PC-3 (cell line): Measurements from ENCODE around the gene LRRC45. TPM values are rescaled to one million over a fixed set of nuclear protein-coding genes. Genes with fewer than 3 reads are reported as not detected.
A peak's percentile ranks its signal among the peaks of the same experiment; 100 is the strongest.

Experiments used
- ATAC-seq: fragments of 200-7000 bp; cut with Tn5 transposase; 2 replicates; pipeline ENCODE4 v1.9.1; 2020; ENCODE audit warnings: mild to moderate bottlenecking, moderate library complexity
- BruUV-seq: library from RNA; stranded (reverse); fragments of 400-500 nt; replicated peaks from 2 replicates; lab custom pipeline; 2021; lab: Mats Ljungman, UMichigan
- CTCF ChIA-PET: fragments of 300-600 bp; sonication (Branson Sonifier 250); formaldehyde crosslinking; loops from one replicate; lab custom pipeline; 2022; ENCODE audit warnings: antibody characterized with exemption; lab: Charles Lee
- POLR2A ChIA-PET: fragments of 300-600 bp; sonication (Branson Sonifier 250); formaldehyde crosslinking; loops from one replicate; lab custom pipeline; 2022; ENCODE audit warnings: antibody characterized with exemption; ENCODE audit not compliant: unreplicated experiment; lab: Charles Lee
- DNase-seq: peaks from one replicate; pipeline ENCODE4 v3.0.0-alpha.2; 2015
- H2AFZ ChIP-seq: fragments of 300-600 bp; sonication (generic); 2 replicates; pipeline ENCODE4 v1.6.0; 2016; ENCODE audit warnings: antibody characterized with exemption, low read length
- H3F3A ChIP-seq: fragments of 300-600 bp; sonication (generic); one replicate; pipeline ENCODE4 v1.6.0; 2017; ENCODE audit warnings: antibody characterized with exemption, low read length, control low read depth, mild to moderate bottlenecking; ENCODE audit not compliant: unreplicated experiment
- H3K27ac ChIP-seq: fragments of 300-600 bp; sonication (generic); 2 replicates; pipeline ENCODE4 v1.5.1; 2016; ENCODE audit warnings: mild to moderate bottlenecking, low read length
- H3K27me3 ChIP-seq: fragments of 300-600 bp; sonication (generic); 2 replicates; pipeline ENCODE4 v1.6.1; 2016; ENCODE audit warnings: low read length, mixed read lengths
- H3K36me3 ChIP-seq: fragments of 300-600 bp; sonication (generic); 2 replicates; pipeline ENCODE4 v1.6.1; 2016; ENCODE audit warnings: low read depth, mixed run types, low read length, mixed read lengths
- H3K4me1 ChIP-seq: fragments of 300-600 bp; sonication (generic); 2 replicates; pipeline ENCODE4 v1.5.1; 2016; ENCODE audit warnings: low read length; ENCODE audit not compliant: insufficient read depth
- H3K4me2 ChIP-seq: fragments of 300-600 bp; sonication (generic); 2 replicates; pipeline ENCODE4 v1.6.0; 2016; ENCODE audit warnings: low read length
- H3K4me3 ChIP-seq: fragments of 300-600 bp; sonication (generic); 2 replicates; pipeline ENCODE4 v1.5.1; 2016; ENCODE audit warnings: mild to moderate bottlenecking, low read length, mixed read lengths
- H3K79me2 ChIP-seq: fragments of 300-600 bp; sonication (generic); 2 replicates; pipeline ENCODE4 v1.6.1; 2017; ENCODE audit warnings: low read length, mixed read lengths
- H3K9ac ChIP-seq: fragments of 300-600 bp; sonication (generic); 2 replicates; pipeline ENCODE4 v1.6.0; 2016; ENCODE audit warnings: mild to moderate bottlenecking, low read length
- H3K9me2 ChIP-seq: fragments of 300-600 bp; sonication (generic); replicated peaks from 2 replicates; pipeline ENCODE4 v1.6.1; 2016; ENCODE audit warnings: mixed run types, low read length, mixed read lengths
- H3K9me3 ChIP-seq: fragments of 300-600 bp; sonication (generic); 2 replicates; pipeline ENCODE4 v1.6.1; 2016; ENCODE audit warnings: low read length, mixed read lengths
- H4K20me1 ChIP-seq: fragments of 300-600 bp; sonication (generic); 2 replicates; pipeline ENCODE4 v1.6.1; 2016; ENCODE audit warnings: low read length, mixed read lengths
- CTCF ChIP-seq: fragments of 300-600 bp; sonication (generic); conservative IDR thresholded peaks from 2 replicates; pipeline ENCODE4 v1.5.1; 2017; ENCODE audit warnings: antibody characterized with exemption, low read depth, mild to moderate bottlenecking, low read length
- EZH2 ChIP-seq: fragments of 300-600 bp; sonication (generic); IDR thresholded peaks from one replicate; pipeline ENCODE4 v1.6.1; 2017; ENCODE audit warnings: antibody characterized with exemption, mild to moderate bottlenecking, low read length; ENCODE audit not compliant: unreplicated experiment
- EZH2phosphoT487 ChIP-seq: fragments of 300-600 bp; sonication (generic); IDR thresholded peaks from 2 replicates; pipeline ENCODE4 v1.6.1; 2018; ENCODE audit warnings: mild to moderate bottlenecking, antibody characterized with exemption, low read length, borderline replicate concordance
- intact Hi-C: fragments of 100-400 bp; cut with micrococcal nuclease; formaldehyde crosslinking; loops from 2 replicates; pipeline ENCODE4 v1.9.0; 2023
- total RNA-seq: library from RNA; depleted of rRNA; stranded (reverse); fragments of >200 nt; gene quantifications from 2 replicates; pipeline ENCODE4 v1.2.3, GENCODE V29; 2014

LRRC45 gene
- total RNA-seq, 1 experiment from 2014 or later: 71.5 TPM

DNA sequence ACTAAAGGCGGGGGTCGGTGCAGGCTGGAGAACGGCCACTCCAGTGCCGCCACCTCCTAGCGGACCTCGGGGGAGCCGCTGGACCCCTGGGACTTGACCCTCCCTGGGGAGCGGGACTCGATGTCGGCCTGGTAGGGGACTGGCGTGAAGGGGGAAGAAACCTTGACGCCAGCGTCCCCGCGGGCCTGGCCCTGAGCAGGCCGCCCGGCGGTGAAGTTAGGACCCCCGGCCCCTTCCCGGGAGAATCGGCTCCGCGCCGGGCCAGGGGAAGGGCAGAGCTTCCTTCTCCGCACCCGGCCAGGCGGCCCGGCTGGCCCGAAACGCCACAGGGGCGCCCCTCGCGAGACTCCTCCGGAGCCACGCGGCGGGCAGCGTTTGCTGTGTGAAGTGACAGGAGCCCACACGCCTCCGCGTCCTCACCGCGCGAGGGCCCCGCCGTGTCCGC, 42.1 kb downstream of the LRRC45 start:
- Histone ChIP-seq H3K27ac (peak overlapping the region; percentile 20), H3K79me2 (peaks cover 29% of the 10 kb centered on the region), H3K36me3 (peaks cover 20% of the 10 kb centered on the region), H3K27me3 (no peaks in the 10 kb centered on the region), H4K20me1 (no peaks in the 10 kb centered on the region), H3K9ac (peak overlapping the region; percentile 99), H3K9me2 (no peaks in the 10 kb centered on the region), H3K4me2 (peak overlapping the region; percentile 99), H3K4me1 (peaks cover 17% of the 10 kb centered on the region), H3K9me3 (no peaks in the 10 kb centered on the region), H3F3A (no peaks in the 10 kb centered on the region), H2AFZ (no peak overlapping the region), H3K4me3 (peak overlapping the region; percentile 94)
- ATAC-seq (peak; percentile 43), DNase-seq (no peak)
- intact Hi-C loops: no loop called here
- BruUV-seq: no TSS peak
- POLR2A ChIA-PET: interaction anchor here (0.5 to 0.7 kb wide), 3 partner anchors 13 to 137 kb away, joined by 3 to 5 read pairs (median 4); partner anchors contain the start of genes DCXR, GPS1 and RFNG
- TF ChIP-seq EZH2phosphoT487 (no peak), EZH2 (no peak), CTCF (no peak)
- CTCF ChIA-PET: interaction anchor here (0.5 to 1.1 kb wide), 2 partner anchors 14 to 27 kb away, joined by 3 read pairs; partner anchors contain the start of gene DCXR

GRCh38 chr17:82065638-82066303, 42.7 kb downstream of the LRRC45 start, which contains the start of gene DUS1L:
Gene DUS1L, minus strand, starts transcription at chr17:82065804. Its CDS starts 745 bp downstream, at chr17:82065059.
- Histone ChIP-seq H3K4me2 (peak within 1 kb of the TSS; percentile 99), H3K9me3 (no peaks in the 10 kb centered on the region), H3K27ac (peak within 1 kb of the TSS; percentile 20), H3K9me2 (no peaks in the 10 kb centered on the region), H3K27me3 (no peaks in the 10 kb centered on the region), H3F3A (no peaks in the 10 kb centered on the region), H2AFZ (peak within 1 kb of the TSS; percentile 96), H3K4me3 (peak within 1 kb of the TSS; percentile 94), H3K9ac (peak within 1 kb of the TSS; percentile 99), H4K20me1 (no peaks in the 10 kb centered on the region), H3K79me2 (peaks cover 29% of the 10 kb centered on the region), H3K36me3 (peaks cover 17% of the 10 kb centered on the region), H3K4me1 (peaks cover 17% of the 10 kb centered on the region)
- CTCF ChIA-PET: interaction anchor here (0.5 to 1.1 kb wide), 2 partner anchors 15 to 28 kb away, joined by 3 read pairs; partner anchors contain the start of gene DCXR
- BruUV-seq: TSS peak; percentile 82
- DNase-seq (peak; percentile 51), ATAC-seq (peak; percentile 66)
- no peak for TF ChIP-seq EZH2
- POLR2A ChIA-PET: interaction anchor here (0.7 kb wide), 1 partner anchor 28 kb away, joined by 4 read pairs; the partner anchor contains the start of gene DCXR
- intact Hi-C loops: no loop called here

DNA sequence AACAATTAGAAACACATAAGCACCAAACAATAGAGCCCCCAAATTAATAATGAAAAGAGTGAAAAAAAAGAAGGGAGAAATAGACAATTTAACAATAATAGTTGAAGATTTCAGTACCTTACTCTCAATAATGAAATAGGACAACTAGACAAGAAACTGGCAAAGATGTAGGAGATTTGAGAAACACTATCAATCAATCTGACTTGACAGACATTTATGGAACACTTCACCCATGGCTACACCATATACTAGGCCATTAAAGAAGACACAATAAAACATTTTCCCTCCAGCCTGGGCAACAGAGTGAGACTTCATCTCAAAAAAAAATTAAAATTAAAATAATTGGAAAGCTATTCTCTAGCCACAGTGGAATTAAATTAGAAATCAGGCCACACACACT, 47.5 kb downstream of the LRRC45 start:
- Histone ChIP-seq H3F3A (no peaks in the 10 kb centered on the region), H3K9ac (no peak overlapping the region), H3K9me3 (no peaks in the 10 kb centered on the region), H2AFZ (no peak overlapping the region), H3K9me2 (no peaks in the 10 kb centered on the region), H3K4me3 (no peak overlapping the region), H3K4me1 (peaks cover 5% of the 10 kb centered on the region; the same call in 1 of the 2 replicates), H3K27me3 (no peaks in the 10 kb centered on the region), H4K20me1 (no peaks in the 10 kb centered on the region), H3K79me2 (0 out of 2 replicates have a peak, but pooled peaks cover 4% of the 10 kb centered on the region), H3K36me3 (no peaks in the 10 kb centered on the region), H3K4me2 (no peak overlapping the region), H3K27ac (no peak overlapping the region)
- DNase-seq: no peak
- no TSS peak for BruUV-seq
- ChIA-PET POLR2A (no interaction called here), CTCF (no interaction called here)
- TF ChIP-seq CTCF: no peak
- TF ChIP-seq EZH2: no peak
- TF ChIP-seq EZH2phosphoT487: no peak
- ATAC-seq: no peak
- intact Hi-C loops: no loop called here
